Measurements from ENCODE around the gene OPRL1. TPM values are rescaled to one million over a fixed set of nuclear protein-coding genes. Genes with fewer than 3 reads are reported as not detected.

Gene OPRL1
- total and polyA plus RNA-seq, 2 donors (not counting 1 experiment from before 2014, with no cell fraction given), result 3.5 to 6.2 TPM

GRCh38 chr20:64098471-64099013 is 18.7 kb downstream of the OPRL1 start:
- Histone ChIP-seq H3K4me3 (ENCODE audit: control extremely low read depth in 1 of 5, extremely low read depth in 1 of 5, insufficient read depth in 1 of 5, low read depth in 2 of 5, low read length in 4 of 5) (no peak overlapping the region), H3K79me2 (ENCODE audit: control insufficient read depth, insufficient read depth, low read length) (peaks cover 5% of the 10 kb centered on the region), H3K4me2 (replicated peaks; ENCODE audit: low read depth, low read length, poor library complexity, severe bottlenecking) (no peak overlapping the region), H4K20me1 (ENCODE audit: control insufficient read depth, insufficient read depth, low read length, poor library complexity, severe bottlenecking) (no peaks in the 10 kb centered on the region), H3K9ac (ENCODE audit: low read length) (no peak overlapping the region), H3K27ac (ENCODE audit: low read length in 2 of 2) (no peak overlapping the region), H3K4me1 (ENCODE audit: control insufficient read depth in 2 of 2, insufficient read depth in 2 of 2, low read length in 2 of 2) (peaks cover 26 to 46% of the 10 kb centered on the region in 2 donors), H2AFZ (ENCODE audit: insufficient read depth, low read depth, low read length, poor library complexity, severe bottlenecking) (no peak overlapping the region), H3K27me3 (replicated peaks in 1 of 4; ENCODE audit: control extremely low read depth in 1 of 4, control insufficient read depth in 3 of 4, insufficient read depth in 4 of 4, low read length in 3 of 4) (peaks cover 0 to 21% (median 5%) of the 10 kb centered on the region in 4 experiments), H3K9me3 (ENCODE audit: control extremely low read depth in 1 of 3, control insufficient read depth in 2 of 3, insufficient read depth in 1 of 3, low read length in 2 of 3) (peaks cover 0 to 4% (median 0%) of the 10 kb centered on the region in 3 donors), H3K36me3 (replicated peaks in 1 of 2; ENCODE audit: control extremely low read depth in 1 of 2, control insufficient read depth in 1 of 2, extremely low read depth in 1 of 2, insufficient read depth in 2 of 2, low read length in 1 of 2) (peaks cover 0 to 16% of the 10 kb centered on the region in 2 experiments)
- intact Hi-C loops (cut with micrococcal nuclease), result no loop called here
- Mint-ChIP-seq H3K4me1 (peaks cover 45% of the 10 kb centered on the region), H3K27ac (no peak overlapping the region), H3K9me3 (ENCODE audit: insufficient read depth) (peaks cover 3% of the 10 kb centered on the region), H3K27me3 (no peaks in the 10 kb centered on the region), H3K4me3 (no peak overlapping the region)
- DNase-seq (no peak), ATAC-seq (ENCODE audit: low read depth) (no peak)
- TF ChIP-seq EZH2 (IDR thresholded peaks at IDR 0.05; ENCODE audit: borderline replicate concordance, insufficient read depth, low read depth, low read length, poor library complexity, severe bottlenecking) (no peak), CTCF (IDR thresholded peaks at IDR 0.05) (no peak)
- CTCF ChIA-PET, result interaction anchor here (1.5 to 5.8 kb wide), 4 partner anchors 14 to 59 kb away, joined by 5 to 76 read pairs (median 46); partner anchors contain the start of genes LKAAEAR1, OPRL1 and RGS19
- POLR2A ChIA-PET, result interaction anchor here (1.2 to 2.4 kb wide), 3 partner anchors 12 to 22 kb away, joined by 3 to 24 read pairs (median 21); partner anchors contain the start of gene LKAAEAR1
- WGBS (ENCODE audit: insufficient coverage), result 98% methylated on average over 28 of the region's 28 CpGs

All from B cell (primary cell).